Neuronal stem cell (in vitro differentiated cells): ENCODE results near the gene TMEM132E.

Experiments used
- DNase-seq: peaks from one replicate; pipeline ENCODE4 v3.0.0-alpha.2; 2013; ENCODE audit warnings: low spot score
- H2AFZ ChIP-seq: one replicate; pipeline ENCODE4 v1.6.1; 2013; ENCODE audit warnings: mild to moderate bottlenecking, low read length, inconsistent platforms
- H2AK5ac ChIP-seq: 2 replicates; pipeline ENCODE4 v1.6.1; 2013; ENCODE audit warnings: low read depth, mild to moderate bottlenecking, inconsistent platforms, low read length, moderate library complexity, mixed read lengths
- H2BK120ac ChIP-seq: 2 replicates; pipeline ENCODE4 v1.6.1; 2013; ENCODE audit warnings: low read depth, mild to moderate bottlenecking, inconsistent platforms, low read length, moderate library complexity, mixed read lengths
- H2BK12ac ChIP-seq: one replicate; pipeline ENCODE4 v1.6.1; 2013; ENCODE audit warnings: low read length, inconsistent platforms
- H2BK15ac ChIP-seq: 2 replicates; pipeline ENCODE4 v1.6.1; 2013; ENCODE audit warnings: mild to moderate bottlenecking, low read length, inconsistent platforms, mixed read lengths
- H2BK5ac ChIP-seq: one replicate; pipeline ENCODE4 v1.6.1; 2013; ENCODE audit warnings: inconsistent platforms, mild to moderate bottlenecking, low read length, moderate library complexity
- H3K14ac ChIP-seq: one replicate; pipeline ENCODE4 v1.6.1; 2013; ENCODE audit warnings: low read length, inconsistent platforms
- H3K18ac ChIP-seq: 2 replicates; pipeline ENCODE4 v1.6.1; 2013; ENCODE audit warnings: low read length, inconsistent platforms
- H3K23ac ChIP-seq: 2 replicates; pipeline ENCODE4 v1.6.1; 2013; ENCODE audit warnings: low read depth, mild to moderate bottlenecking, mixed read lengths, low read length, inconsistent platforms; ENCODE audit not compliant: poor library complexity
- H3K27ac ChIP-seq: replicated peaks from 3 replicates; pipeline ENCODE4 v1.5.1; 2013; ENCODE audit warnings: low read length, inconsistent platforms
- H3K27me3 ChIP-seq, 3 experiments: 2 replicates each; pipeline ENCODE4 v1.6.1; 2013; ENCODE audit warnings: low read length in 3 of 3, mild to moderate bottlenecking in 2 of 3, inconsistent platforms in 1 of 3, low read depth in 1 of 3, mixed read lengths in 1 of 3, moderate library complexity in 1 of 3; ENCODE audit not compliant: control insufficient read depth in 3 of 3, insufficient read depth in 3 of 3
- H3K36me3 ChIP-seq, 2 donors: replicated peaks in 1 of 2; 2 replicates each; pipeline ENCODE4 v1.6.1; 2013; ENCODE audit warnings: low read length in 2 of 2; ENCODE audit not compliant: control insufficient read depth in 2 of 2, insufficient read depth in 2 of 2
- H3K4ac ChIP-seq: 2 replicates; pipeline ENCODE4 v1.6.1; 2013; ENCODE audit warnings: inconsistent platforms, mild to moderate bottlenecking, low read length, moderate library complexity
- H3K4me1 ChIP-seq, 2 donors: 1 replicate in 1 of 2; 2 replicates in 1 of 2; pipeline ENCODE4 v1.6.1; 2013; ENCODE audit warnings: low read length in 2 of 2, low read depth in 1 of 2; ENCODE audit not compliant: control insufficient read depth in 2 of 2, insufficient read depth in 1 of 2
- H3K4me2 ChIP-seq: one replicate; pipeline ENCODE4 v1.6.1; 2013; ENCODE audit warnings: mild to moderate bottlenecking, low read length, inconsistent platforms; ENCODE audit not compliant: insufficient read depth, poor library complexity, severe bottlenecking
- H3K4me3 ChIP-seq, 2 donors: 2 replicates each; pipeline ENCODE4 v1.5.1; 2013; ENCODE audit warnings: low read length in 2 of 2, mild to moderate bottlenecking in 2 of 2, inconsistent platforms in 1 of 2, moderate library complexity in 1 of 2
- H3K79me1 ChIP-seq: one replicate; pipeline ENCODE4 v1.6.1; 2013; ENCODE audit warnings: low read depth, mild to moderate bottlenecking, inconsistent platforms, low read length, moderate library complexity
- H3K9ac ChIP-seq: one replicate; pipeline ENCODE4 v1.6.1; 2013; ENCODE audit warnings: mild to moderate bottlenecking, low read depth, low read length, inconsistent platforms; ENCODE audit not compliant: poor library complexity
- H3K9me3 ChIP-seq, 2 donors: replicated peaks in 1 of 2; 2 replicates each; pipeline versions ENCODE3 to v1.6.1; 2013; ENCODE audit warnings: low read length in 2 of 2, mild to moderate bottlenecking in 2 of 2, inconsistent platforms in 1 of 2, low read depth in 1 of 2, mixed read lengths in 1 of 2, moderate library complexity in 1 of 2; ENCODE audit not compliant: control insufficient read depth in 2 of 2, insufficient read depth in 1 of 2
- H4K8ac ChIP-seq: one replicate; pipeline ENCODE4 v1.6.1; 2013; ENCODE audit warnings: low read depth, mild to moderate bottlenecking, inconsistent platforms, low read length, moderate library complexity
- H4K91ac ChIP-seq: one replicate; pipeline ENCODE4 v1.6.1; 2013; ENCODE audit warnings: low read length, low read depth, mild to moderate bottlenecking, inconsistent platforms; ENCODE audit not compliant: poor library complexity
- WGBS, 2 donors: extraction: QIAGEN DNeasy Blood & Tissue Kit; methylation state at CpG; one replicate each; pipeline ENCODE4 v1.1.7; 2013; ENCODE audit warnings: missing lambda C conversion rate in 2 of 2, mixed read lengths in 1 of 2; ENCODE audit not compliant: insufficient read length in 2 of 2, insufficient replicate concordance in 1 of 2; ENCODE audit errors: extremely low coverage in 2 of 2; 5-methylcytosine and 5-hydroxymethylcytosine counted together

The TMEM132E gene

GRCh38 chr17:34670618-34671017 lies 91.2 kb downstream of the TMEM132E start:
- no peak overlapping the region for H3K23ac ChIP-seq
- no peak overlapping the region for H2BK12ac ChIP-seq
- H4K91ac ChIP-seq, result no peak overlapping the region
- H3K4me3 ChIP-seq, result no peak overlapping the region
- no peak for DNase-seq
- no peak overlapping the region for H2BK15ac ChIP-seq
- no peak overlapping the region for H2AK5ac ChIP-seq
- H2BK120ac ChIP-seq, result no peak overlapping the region
- no peak overlapping the region for H2AFZ ChIP-seq
- no peaks in the 10 kb centered on the region for H3K36me3 ChIP-seq
- H3K9ac ChIP-seq, result no peak overlapping the region
- no peak overlapping the region for H2BK5ac ChIP-seq
- H3K4ac ChIP-seq, result no peak overlapping the region
- WGBS, 2 donors, result no CpG with 5 or more reads among the region's 7 CpGs
- H3K9me3 ChIP-seq, result no peaks in the 10 kb centered on the region
- peaks cover 0 to 15% (median 0%) of the 10 kb centered on the region in 3 experiments for H3K27me3 ChIP-seq
- H4K8ac ChIP-seq, result no peak overlapping the region
- no peak overlapping the region for H3K18ac ChIP-seq
- no peak overlapping the region for H3K27ac ChIP-seq
- H3K14ac ChIP-seq, result no peak overlapping the region
- H3K79me1 ChIP-seq, result no peaks in the 10 kb centered on the region
- peaks cover 0 to 2% of the 10 kb centered on the region in 2 donors for H3K4me1 ChIP-seq
- H3K4me2 ChIP-seq, result no peak overlapping the region

- H4K91ac ChIP-seq, result no peak overlapping the region
- no peak overlapping the region for H3K4me2 ChIP-seq
- peaks cover 0 to 13% (median 0%) of the 10 kb centered on the region in 3 experiments for H3K27me3 ChIP-seq
- H2AFZ ChIP-seq, result no peak overlapping the region
- H3K4ac ChIP-seq, result no peak overlapping the region
- H3K9ac ChIP-seq, result no peak overlapping the region
- H3K14ac ChIP-seq, result no peak overlapping the region
- H3K23ac ChIP-seq, result no peak overlapping the region
- H2BK12ac ChIP-seq, result no peak overlapping the region
- H3K27ac ChIP-seq, result no peak overlapping the region
- H3K79me1 ChIP-seq, result no peaks in the 10 kb centered on the region
- H2BK120ac ChIP-seq, result no peak overlapping the region
- DNase-seq, result no peak
- H3K4me1 ChIP-seq, result peaks cover 0 to 4% of the 10 kb centered on the region in 2 donors
- no peak overlapping the region for H4K8ac ChIP-seq
- no peak overlapping the region for H3K4me3 ChIP-seq
- H3K36me3 ChIP-seq, result no peaks in the 10 kb centered on the region
- no peaks in the 10 kb centered on the region for H3K9me3 ChIP-seq
- H2BK5ac ChIP-seq, result no peak overlapping the region
- WGBS, 2 donors, result no CpG with 5 or more reads among the region's 4 CpGs
- H2AK5ac ChIP-seq, result no peak overlapping the region
- H2BK15ac ChIP-seq, result no peak overlapping the region
- no peak overlapping the region for H3K18ac ChIP-seq
Measured at GRCh38 chr17:34671191-34671590, 91.8 kb downstream of the TMEM132E start.

GRCh38 chr17:34672176-34672785 lies 92.9 kb downstream of the TMEM132E start:
- Histone ChIP-seq H3K14ac (no peak overlapping the region), H2AK5ac (no peak overlapping the region), H3K4ac (no peak overlapping the region), H4K8ac (no peak overlapping the region), H2BK5ac (no peak overlapping the region), H3K27me3 (peaks cover 0 to 11% (median 0%) of the 10 kb centered on the region in 3 experiments), H2BK12ac (no peak overlapping the region), H2BK120ac (no peak overlapping the region), H2AFZ (no peak overlapping the region), H3K36me3 (no peaks in the 10 kb centered on the region), H3K23ac (no peak overlapping the region), H4K91ac (no peak overlapping the region), H3K18ac (no peak overlapping the region), H3K79me1 (no peaks in the 10 kb centered on the region), H3K4me1 (peaks cover 0 to 3% of the 10 kb centered on the region in 2 donors), H2BK15ac (no peak overlapping the region), H3K27ac (no peak overlapping the region), H3K4me3 (no peak overlapping the region), H3K4me2 (no peak overlapping the region), H3K9me3 (no peaks in the 10 kb centered on the region), H3K9ac (no peak overlapping the region)
- WGBS, 2 donors, result no CpG with 5 or more reads among the region's 3 CpGs
- DNase-seq, result no peak

- no peaks in the 10 kb centered on the region for H3K79me1 ChIP-seq
- no peak overlapping the region for H4K91ac ChIP-seq
- no peak overlapping the region for H3K9ac ChIP-seq
- H3K4me2 ChIP-seq, result no peak overlapping the region
- DNase-seq, result no peak
- no peak overlapping the region for H2BK5ac ChIP-seq
- H3K9me3 ChIP-seq, result no peaks in the 10 kb centered on the region
- H3K36me3 ChIP-seq, result no peaks in the 10 kb centered on the region
- WGBS, 2 donors, result no CpG with 5 or more reads among the region's 2 CpGs
- H3K23ac ChIP-seq, result no peak overlapping the region
- H3K4me1 ChIP-seq, result peaks cover 0 to 3% of the 10 kb centered on the region in 2 donors
- H3K4me3 ChIP-seq, result no peak overlapping the region
- no peak overlapping the region for H2BK15ac ChIP-seq
- no peak overlapping the region for H2BK120ac ChIP-seq
- H3K27ac ChIP-seq, result no peak overlapping the region
- no peak overlapping the region for H2AFZ ChIP-seq
- no peak overlapping the region for H2AK5ac ChIP-seq
- H2BK12ac ChIP-seq, result no peak overlapping the region
- no peak overlapping the region for H3K18ac ChIP-seq
- peaks cover 0 to 11% (median 0%) of the 10 kb centered on the region in 3 experiments for H3K27me3 ChIP-seq
- H3K4ac ChIP-seq, result no peak overlapping the region
- H3K14ac ChIP-seq, result no peak overlapping the region
- H4K8ac ChIP-seq, result no peak overlapping the region
Measured at GRCh38 chr17:34673516-34673915, 94.1 kb downstream of the TMEM132E start.
